NCI-H146 treated with DMSO at 0.1 percent for 48 hours (cell line): ENCODE measurements around the gene B4GALNT4.
"Not testable (repeated sequence)": the region's sequence is repeated elsewhere in the genome, so short reads cannot be mapped to it uniquely, and the experiment has no call there.

Experiments used
- DNase-seq: peaks from one replicate; lab custom pipeline; 2025; ENCODE audit not compliant: unreplicated experiment; lab: John Stamatoyannopoulos, UW

Gene B4GALNT4

DNA sequence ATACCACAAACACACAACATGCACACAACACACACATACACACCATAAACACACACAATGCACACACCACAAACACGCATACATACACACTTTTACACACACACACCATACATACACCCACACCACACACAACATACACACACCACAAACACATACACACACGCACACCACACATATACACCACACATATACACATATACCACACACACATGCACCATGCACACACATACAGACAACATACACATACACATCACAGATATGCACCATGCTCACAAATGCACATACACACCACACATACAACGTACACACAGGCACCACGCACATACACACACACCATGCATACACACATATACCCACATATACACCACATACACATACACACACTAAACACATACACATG lies 11.7 kb upstream of the B4GALNT4 start:
- no peak for DNase-seq

DNA sequence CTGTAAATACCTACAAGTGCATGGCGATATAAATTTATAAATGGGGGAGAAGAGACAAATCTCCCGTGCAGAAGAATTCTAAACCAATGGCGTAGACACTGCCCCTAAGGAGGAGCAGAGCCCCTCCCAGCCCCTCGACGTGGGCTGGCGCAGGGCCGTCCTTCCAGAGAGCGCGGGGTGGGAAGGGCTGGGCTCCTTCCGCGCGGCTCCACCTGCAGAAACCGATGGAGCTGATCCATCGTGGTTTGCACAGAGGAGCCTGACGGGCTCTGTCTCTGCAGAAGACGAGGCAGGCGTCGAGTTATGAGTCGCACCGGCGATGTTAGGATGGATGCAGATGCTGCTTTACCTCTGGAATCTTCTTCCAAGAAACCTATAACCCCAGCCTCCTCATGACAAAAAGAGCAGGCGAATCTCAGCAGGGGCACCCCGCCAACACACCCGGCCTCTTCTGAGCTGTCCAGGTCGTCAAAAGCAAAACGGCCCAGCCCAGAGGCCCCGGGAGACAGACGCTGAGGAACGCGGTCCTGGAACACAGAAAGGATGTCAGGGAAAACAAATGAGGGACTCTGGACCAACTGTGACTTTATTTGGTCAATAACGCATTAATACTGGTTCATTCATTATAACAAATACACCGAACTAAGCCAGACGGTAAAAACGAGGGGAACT lies 11.0 kb upstream of the B4GALNT4 start:
- peak; percentile 10 for DNase-seq

GRCh38 chr11:359181-359714 lies 10.1 kb upstream of the B4GALNT4 start:
- DNase-seq, result no peak

- DNase-seq, result no peak
Measured at GRCh38 chr11:360326-361280, 8.7 kb upstream of the B4GALNT4 start.

DNA sequence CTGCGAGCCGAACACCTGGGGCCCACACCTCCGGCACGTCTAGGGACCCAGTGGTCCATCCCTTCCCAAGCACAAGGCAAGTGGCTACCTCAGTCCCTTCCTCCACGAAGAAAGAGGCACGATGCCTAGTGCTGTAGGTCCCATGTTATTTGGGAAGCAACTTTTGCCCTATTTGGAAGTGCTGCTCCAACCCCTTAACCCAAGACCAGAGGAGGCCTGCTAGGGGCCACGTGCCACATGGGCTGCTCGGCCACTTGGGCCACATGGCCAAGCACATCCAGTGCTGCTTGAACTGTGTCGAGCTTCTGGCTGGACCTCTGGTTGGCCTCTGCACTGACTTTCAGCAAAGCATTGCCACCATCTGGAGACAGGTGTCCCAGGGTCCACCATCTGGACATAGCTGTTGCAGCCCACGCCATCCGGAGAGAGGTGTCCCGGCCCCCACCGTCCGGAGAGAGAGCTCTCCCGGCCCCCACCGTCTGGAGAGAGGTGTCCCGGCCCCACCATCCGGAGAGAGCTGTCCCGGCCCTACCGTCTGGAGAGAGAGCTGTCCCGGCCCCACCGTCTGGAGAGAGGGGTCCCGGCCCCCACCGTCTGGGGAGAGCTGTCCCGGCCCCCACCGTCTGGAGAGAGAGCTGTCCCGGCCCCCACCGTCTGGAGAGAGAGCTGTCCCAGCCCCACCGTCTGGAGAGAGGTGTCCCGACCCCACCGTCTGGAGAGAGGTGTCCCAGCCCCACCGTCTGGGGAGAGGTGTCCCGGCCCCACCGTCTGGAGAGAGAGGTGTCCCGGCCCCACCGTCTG lies 6.5 kb upstream of the B4GALNT4 start:
- no peak for DNase-seq

GRCh38 chr11:363443-363805 lies 5.9 kb upstream of the B4GALNT4 start:
- not testable (repeated sequence) for DNase-seq

GRCh38 chr11:363948-364761 lies 5.1 kb upstream of the B4GALNT4 start:
- peak; percentile 83 for DNase-seq

DNA sequence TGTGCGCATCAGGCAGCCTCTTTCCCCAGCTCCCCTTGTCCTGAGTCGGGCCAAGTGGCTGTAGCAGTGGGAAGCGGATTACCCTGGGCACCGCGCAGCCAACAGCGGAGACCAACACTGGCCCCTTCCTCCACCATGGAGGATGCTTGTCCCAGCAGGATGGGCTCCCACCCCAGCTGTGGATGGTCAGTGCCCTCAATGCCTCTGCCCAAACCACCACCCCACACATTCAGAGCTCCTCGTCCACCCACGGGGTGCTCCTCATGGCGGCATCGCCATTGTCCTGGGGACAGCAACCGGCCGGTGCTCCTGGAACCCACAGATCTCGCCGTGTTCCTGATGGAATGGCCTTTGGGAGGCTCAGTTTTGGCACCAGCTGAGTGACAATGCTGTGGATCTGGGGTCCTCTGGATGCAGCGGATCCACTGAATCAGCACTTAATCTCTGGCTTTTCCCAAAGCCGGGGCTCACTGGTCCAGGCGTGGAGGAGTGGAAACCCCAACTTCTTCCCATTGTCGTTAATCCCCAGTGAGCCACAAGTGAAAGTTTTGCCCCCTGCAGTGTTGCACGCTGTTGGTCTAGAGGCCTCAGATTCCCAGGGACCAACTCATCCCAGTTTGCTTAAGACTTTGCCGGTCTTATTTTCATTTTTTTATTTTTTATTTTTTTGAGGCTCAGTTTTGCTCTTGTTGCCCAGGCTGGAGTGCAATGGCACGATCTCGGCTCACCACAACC lies 4.1 kb upstream of the B4GALNT4 start:
- no peak for DNase-seq

GRCh38 chr11:365831-366230 lies 3.5 kb upstream of the B4GALNT4 start:
- no peak for DNase-seq

DNA sequence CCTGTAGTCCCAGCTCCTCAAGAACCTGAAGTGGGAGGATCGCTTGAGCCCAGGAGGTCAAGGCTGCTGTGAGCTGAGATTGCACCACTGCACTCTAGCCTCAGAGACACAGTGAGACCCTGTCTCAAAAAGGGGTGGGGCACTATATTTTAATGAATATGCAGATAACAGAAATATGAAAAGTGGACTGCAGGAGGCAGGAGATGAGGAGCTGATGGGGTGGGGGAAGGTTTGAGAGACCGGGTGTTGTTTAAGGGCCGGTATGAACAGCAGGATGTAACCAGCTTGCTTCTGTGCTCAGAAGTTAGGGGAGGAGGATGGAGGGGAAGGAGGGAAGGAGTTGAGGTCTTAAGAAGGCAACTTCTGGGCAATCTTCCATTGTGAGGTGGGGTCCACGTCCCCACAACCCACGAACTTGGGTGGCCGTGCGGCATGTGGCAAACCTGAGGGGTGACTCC lies 1.3 kb upstream of the B4GALNT4 start:
- no peak for DNase-seq

GRCh38 chr11:368414-369335 lies 624 bp upstream of the B4GALNT4 start:
- DNase-seq, result peak; percentile 21

- DNase-seq, result no peak
Measured at GRCh38 chr11:370070-370941, 1.0 kb downstream of the B4GALNT4 start.

DNA sequence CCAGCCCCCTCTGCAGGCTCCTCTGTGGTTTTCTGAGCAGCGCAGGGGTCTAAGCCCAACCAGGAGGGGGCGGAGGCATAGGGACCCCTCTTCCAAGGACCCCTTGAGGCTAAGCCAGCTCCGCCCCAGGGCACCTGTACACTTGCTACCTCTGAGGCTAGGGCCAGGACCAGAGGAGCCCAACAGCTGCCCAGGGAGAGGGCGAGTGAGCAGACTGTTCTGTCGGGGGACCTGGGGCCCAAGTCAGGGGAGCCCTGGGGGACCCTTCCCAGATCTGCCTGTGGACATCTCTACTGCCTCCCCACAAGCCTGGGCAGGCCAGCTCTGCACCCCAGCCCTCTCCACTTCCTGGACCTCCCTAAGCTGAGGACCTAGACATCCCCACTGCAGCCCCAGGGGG lies 1.8 kb downstream of the B4GALNT4 start:
- no peak for DNase-seq

GRCh38 chr11:371716-372590 lies 2.7 kb downstream of the B4GALNT4 start:
- no peak for DNase-seq

GRCh38 chr11:372809-373715 lies 3.8 kb downstream of the B4GALNT4 start:
- no peak for DNase-seq
